HG03045 (cell line): Measurements from ENCODE around the gene ERGIC1.
A peak's percentile ranks its signal among the peaks of the same experiment; 100 is the strongest.

ENCODE experiments used
- ATAC-seq: cut with Tn5 transposase; IDR thresholded peaks from one replicate; pipeline ENCODE4 v1.9.1; 2021; ENCODE audit warnings: mild to moderate bottlenecking, moderate library complexity; ENCODE audit not compliant: unreplicated experiment

ERGIC1 gene

DNA sequence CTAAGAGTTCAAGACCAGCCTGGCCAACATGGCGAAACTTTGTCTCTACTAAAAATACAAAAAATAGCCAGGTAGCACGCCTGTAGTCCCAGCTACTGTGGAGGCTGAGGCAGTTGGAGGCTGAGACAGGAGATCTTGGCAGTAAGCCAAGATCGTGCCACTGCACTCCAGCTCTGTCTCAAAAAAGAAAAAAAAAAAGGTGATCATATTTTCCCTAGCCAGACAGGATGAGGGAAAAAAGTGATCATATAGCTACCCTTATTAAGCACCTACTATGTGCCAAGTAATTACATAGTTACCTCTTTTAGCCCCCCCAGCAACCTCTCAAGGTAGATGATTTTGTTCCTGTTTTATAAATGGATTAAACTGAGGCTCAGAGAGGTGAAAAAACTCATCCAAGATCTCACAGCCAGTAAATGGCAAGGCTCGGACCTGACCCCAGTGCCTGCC, 107.0 kb downstream of the ERGIC1 start:
- ATAC-seq, result no peak

- no peak for ATAC-seq
Observed at GRCh38 chr5:172942556-172942955, 108.5 kb downstream of the ERGIC1 start.

DNA sequence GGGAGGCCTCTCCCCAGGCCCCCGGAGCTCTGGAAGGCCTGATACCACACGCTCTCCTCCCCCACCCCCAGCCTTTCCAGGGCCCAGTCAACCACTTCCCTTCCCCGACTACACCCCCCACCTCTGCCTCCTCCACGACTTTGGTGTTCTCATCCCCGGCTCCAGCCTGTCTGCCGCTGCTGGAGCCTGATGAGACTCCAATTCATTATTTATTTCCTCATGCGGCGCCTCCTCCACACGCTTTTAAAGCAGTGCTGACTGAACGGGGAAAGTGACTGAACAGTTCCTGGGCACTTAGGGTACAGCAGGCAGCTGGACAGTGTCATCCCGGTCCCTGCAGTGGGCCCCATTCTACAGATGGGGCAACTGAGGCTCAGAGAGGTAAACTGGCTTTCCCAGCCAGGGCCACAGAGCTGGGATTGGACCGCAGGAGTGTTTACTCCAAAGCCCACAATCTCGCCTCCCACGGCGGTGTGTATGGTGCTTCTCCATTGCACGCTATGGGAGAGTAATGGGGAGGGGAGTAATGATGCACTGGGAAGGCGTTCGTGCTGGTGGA, 109.3 kb downstream of the ERGIC1 start:
- ATAC-seq, result no peak

- ATAC-seq, result no peak
Observed at GRCh38 chr5:172943906-172944305, 109.9 kb downstream of the ERGIC1 start.

DNA sequence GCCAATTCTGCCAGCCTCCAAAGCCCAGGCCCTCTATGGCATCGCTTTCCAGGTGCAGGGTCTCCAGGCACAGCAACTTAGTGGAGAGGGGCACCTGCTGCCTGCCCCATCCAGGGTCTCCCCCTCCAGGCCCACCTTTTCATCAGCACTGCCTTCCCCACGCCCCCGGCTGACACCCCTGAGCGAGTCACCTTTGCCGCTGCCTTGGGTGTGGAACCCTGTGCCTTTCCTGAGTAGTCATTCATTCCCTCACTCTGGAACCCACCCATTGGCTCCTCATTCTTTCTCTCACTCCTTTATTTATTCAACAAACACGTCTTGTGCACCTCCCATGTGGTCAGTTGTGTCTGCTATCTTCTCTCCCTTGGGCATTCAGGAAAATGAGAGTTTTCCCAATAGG, 110.7 kb downstream of the ERGIC1 start:
- ATAC-seq, result no peak

DNA sequence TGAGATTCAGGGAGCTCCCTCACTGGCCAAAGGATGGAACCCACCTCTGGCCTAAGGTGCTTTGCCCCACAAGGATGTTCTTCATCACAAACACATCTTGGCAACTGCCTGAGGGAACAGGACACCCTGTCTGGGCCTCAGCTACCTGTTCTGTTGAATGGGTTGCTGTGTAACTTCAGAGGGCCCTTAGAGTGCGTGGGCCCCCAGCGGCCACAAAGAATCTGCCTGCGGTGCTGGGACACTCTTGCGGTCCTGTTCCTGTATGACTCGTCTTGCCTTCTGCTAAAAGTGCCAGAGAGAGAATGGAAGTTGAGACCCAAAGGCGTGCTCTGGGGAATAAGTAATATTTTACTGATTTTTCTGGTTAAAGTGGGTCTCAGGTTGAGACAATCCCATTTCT, 111.1 kb downstream of the ERGIC1 start:
- no peak for ATAC-seq

GRCh38 chr5:172946146-172946545, 112.1 kb downstream of the ERGIC1 start:
- no peak for ATAC-seq

DNA sequence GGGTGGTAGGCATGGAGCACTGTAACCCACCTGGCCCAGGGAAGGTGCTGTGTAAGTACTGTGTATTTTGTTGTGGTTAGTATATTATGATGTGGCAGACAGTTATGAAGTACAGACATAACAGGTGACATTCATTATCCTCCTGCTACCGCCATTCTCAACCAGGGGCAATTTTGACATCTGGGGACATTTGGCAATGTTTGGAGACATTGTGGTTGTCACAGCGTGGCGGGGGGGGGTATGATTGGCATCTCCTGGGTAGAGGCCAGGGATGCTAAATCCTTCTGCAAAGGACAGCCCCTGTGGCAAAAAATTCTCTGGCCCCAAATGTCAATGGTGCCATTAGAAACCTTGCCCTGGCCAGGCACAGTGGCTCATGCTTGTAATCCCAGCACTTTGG, 115.4 kb downstream of the ERGIC1 start:
- ATAC-seq, result no peak

DNA sequence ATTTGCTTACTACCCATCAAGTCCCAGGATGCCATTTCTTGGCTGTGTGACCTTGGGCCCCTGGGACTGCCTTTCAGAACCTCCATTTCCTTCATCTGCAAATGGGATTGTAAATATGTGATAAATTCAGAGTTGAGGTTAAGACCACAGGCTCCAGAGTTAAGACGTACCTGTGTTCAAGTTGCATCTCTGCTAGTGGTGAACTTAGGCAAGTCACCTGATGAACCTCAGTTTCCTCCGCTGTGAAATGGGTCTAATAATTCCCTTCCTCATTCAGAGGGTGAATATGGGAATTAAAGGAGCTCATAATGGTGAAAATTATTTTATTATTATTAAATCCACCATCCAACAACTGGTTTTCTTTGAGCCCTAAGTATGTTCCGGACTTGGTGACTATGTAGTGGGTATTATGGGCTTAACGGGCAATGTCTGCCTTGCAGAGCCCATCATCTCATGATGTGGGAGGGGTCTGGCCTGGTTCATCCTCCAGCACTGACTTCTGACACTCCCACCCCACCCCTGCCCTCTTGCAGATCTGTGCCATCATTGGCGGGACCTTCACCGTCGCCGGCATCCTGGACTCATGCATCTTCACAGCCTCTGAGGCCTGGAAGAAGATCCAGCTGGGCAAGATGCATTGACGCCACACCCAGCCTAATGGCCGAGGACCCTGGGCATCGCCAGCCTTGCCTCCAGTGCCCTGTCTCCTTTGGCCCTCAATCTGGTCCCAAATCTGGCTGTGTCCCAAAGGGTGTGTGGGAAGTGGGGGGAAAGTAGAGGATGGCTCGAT, 116.3 kb downstream of the ERGIC1 start:
- ATAC-seq, result no peak

DNA sequence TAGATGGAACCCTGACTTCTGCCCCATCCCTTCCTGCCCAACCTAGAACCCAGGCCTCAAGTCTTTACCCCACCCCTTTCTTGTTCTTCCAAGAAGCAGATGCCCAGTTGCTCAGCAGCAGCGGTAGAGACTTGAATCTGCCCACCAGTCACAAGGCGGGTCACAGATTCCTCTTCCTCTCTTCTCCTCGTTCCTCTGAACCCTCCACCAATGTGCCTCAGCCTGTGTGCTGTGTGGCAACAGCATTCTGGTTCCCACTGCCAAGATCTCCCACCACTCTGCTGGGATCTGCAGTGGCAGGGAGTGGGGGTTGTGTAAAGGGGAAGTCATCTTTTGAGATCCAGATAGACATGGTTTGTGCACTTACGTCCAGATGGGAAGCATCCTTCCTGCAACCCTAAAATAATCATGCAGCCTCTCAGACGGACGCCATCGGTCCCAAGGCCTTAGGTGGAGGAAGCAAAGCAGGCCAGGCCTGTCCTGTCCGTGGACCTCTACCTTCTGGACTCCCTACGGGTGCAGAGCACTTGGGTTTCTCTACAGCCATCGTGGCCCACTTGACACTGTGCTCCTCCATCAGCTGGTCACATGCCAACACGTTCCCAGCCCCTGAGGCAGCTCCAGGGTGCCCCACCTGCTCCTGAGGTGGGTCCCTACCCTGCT, 117.5 kb downstream of the ERGIC1 start:
- ATAC-seq, result no peak

- no peak for ATAC-seq
Observed at GRCh38 chr5:172952034-172952511, 118.0 kb downstream of the ERGIC1 start.

GRCh38 chr5:172953776-172954675, 120.0 kb downstream of the ERGIC1 start:
- no peak for ATAC-seq

DNA sequence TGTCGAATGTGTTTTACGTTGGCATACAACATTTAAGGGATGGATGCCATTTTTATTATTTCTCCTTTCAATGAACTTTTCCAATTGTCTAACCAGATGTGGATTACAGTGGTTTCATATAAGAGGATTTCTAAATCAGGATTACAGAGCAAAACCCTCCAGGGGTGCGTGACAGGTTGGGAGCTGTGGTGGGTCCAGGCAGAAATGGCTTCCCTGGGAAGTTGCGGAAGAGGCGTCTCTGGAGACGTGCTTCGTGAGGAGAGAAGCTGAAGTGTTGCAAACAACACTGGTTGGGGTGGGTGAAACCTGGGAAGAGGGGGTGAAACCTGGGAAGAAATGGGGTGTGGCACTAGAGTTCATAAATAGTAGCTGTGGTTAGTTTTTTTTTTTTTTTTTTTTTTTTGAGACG, 120.7 kb downstream of the ERGIC1 start:
- ATAC-seq, result no peak

DNA sequence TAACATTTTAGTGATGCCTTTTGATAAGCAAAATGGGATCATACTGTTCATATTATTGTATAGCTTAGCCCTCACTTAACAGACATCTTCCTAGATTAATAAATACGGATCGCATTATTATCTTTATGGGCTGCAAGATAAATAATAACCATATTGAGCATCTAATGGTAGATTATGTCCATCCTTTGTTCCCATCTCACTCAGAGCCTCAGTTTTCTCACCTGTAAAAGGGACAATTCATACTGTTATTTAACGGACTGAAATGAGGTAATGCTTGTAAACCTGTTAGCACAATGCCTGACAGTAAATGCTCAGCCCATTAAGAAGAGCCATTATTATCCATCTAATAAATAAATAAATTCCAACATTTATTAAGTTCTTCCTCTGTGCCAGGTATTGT, 122.2 kb downstream of the ERGIC1 start:
- ATAC-seq, result no peak

DNA sequence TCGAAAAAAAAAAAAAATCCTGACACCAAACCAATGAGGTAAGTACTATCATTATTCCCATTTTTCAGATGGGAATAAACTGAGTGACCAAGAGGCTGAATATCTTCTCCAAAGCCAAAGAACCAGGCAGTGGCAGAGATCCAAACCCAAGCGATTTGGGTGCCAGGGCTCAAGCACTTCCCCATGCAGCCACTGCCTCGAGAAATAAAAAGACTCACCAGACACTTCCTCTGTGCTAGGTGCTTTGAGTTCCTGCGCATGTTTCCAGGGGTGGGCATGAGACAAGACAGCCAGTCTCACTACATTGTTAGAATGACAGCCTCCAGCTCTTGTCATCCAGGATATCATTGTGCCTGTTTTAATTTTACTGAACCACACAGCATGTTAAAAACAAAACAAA, 122.9 kb downstream of the ERGIC1 start:
- ATAC-seq, result no peak

- ATAC-seq, result no peak
Observed at GRCh38 chr5:172957458-172957857, 123.4 kb downstream of the ERGIC1 start.

- peak; percentile 54 for ATAC-seq
Observed at GRCh38 chr5:172958331-172959046, 124.4 kb downstream of the ERGIC1 start.

DNA sequence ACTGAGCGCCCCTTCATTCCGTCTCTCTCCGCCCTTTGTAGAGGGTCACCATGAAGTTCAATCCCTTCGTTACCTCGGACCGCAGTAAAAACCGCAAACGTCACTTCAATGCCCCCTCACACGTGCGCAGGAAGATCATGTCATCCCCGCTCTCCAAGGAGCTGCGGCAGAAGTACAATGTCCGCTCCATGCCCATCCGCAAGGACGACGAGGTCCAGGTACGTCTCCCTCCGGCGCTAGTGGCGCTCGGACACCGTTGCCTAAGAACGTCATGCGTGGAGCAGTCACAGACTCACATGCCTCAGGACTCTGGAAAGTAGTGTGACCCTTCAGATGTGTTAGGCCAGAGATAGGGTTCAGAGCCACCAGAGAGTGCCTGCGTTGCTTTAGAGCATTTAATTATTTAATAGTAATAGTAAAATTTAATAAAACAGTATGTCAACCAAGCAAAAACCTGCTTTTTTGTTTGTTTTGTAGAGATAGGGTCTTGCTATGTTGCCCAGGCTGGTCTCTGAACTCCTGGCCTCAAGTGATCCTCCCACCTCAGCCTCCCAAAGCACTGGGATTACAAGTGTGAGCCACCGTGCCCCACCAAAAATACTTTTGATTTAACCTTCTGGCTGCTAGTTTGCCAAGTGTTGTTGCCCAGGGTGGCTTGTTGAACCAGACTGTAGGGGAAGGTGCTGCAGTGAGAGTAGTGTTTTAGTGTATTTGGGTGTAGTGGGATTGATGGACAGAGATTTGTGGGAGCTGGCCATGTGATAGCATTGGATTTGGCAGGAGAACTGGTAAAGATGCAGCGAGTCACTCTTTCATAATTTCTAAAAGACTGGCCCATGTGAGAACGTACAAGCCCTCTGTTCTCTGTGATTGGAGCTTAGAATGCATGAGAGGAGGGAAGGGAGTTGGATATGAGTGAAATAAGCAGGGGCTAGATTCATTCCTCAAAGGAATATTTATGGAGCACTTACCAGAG, 126.1 kb downstream of the ERGIC1 start:
- ATAC-seq, result no peak

GRCh38 chr5:172969921-172970320, 135.9 kb downstream of the ERGIC1 start:
- ATAC-seq, result no peak
